Neutrophil (primary cell): ENCODE data around the gene PLA2R1.

ENCODE experiments used
- H3K27ac ChIP-seq: fragments of 200-600 bp; sonication (generic); 2 replicates; pipeline ENCODE4 v1.5.1; 2016; ENCODE audit warnings: mild to moderate bottlenecking, moderate library complexity
- H3K27me3 ChIP-seq: fragments of 200-600 bp; sonication (generic); 2 replicates; pipeline ENCODE4 v1.6.0; 2016; ENCODE audit warnings: mild to moderate bottlenecking
- H3K36me3 ChIP-seq: fragments of 200-600 bp; sonication (generic); 2 replicates; pipeline ENCODE4 v1.5.1; 2017
- H3K4me1 ChIP-seq, 2 experiments: fragments of 200-600 bp in 1 of 2; sonication (generic) in 1 of 2; 1 replicate in 1 of 2; 2 replicates in 1 of 2; pipeline versions ENCODE4 v1.5.1 to v1.6.1; 2013 to 2016; ENCODE audit warnings: low read depth in 1 of 2, low read length in 1 of 2, mild to moderate bottlenecking in 1 of 2, moderate library complexity in 1 of 2; ENCODE audit not compliant: control insufficient read depth in 1 of 2, insufficient read depth in 1 of 2
- H3K4me3 ChIP-seq, 2 experiments: fragments of 200-600 bp in 1 of 2; sonication (generic) in 1 of 2; 1 replicate in 1 of 2; 2 replicates in 1 of 2; pipeline ENCODE4 v1.5.1; 2013 to 2016; ENCODE audit warnings: low read depth in 1 of 2, low read length in 1 of 2, mild to moderate bottlenecking in 1 of 2, moderate library complexity in 1 of 2
- H3K9me3 ChIP-seq: fragments of 200-600 bp; sonication (generic); 2 replicates; pipeline ENCODE4 v1.5.1; 2016
- TF ChIP-seq, protein P1 (sequence below): fragments of 200-600 bp; sonication (generic); IDR thresholded peaks from 2 replicates; pipeline ENCODE4 v1.5.1; 2016; ENCODE audit warnings: antibody characterized with exemption

Gene PLA2R1

DNA sequence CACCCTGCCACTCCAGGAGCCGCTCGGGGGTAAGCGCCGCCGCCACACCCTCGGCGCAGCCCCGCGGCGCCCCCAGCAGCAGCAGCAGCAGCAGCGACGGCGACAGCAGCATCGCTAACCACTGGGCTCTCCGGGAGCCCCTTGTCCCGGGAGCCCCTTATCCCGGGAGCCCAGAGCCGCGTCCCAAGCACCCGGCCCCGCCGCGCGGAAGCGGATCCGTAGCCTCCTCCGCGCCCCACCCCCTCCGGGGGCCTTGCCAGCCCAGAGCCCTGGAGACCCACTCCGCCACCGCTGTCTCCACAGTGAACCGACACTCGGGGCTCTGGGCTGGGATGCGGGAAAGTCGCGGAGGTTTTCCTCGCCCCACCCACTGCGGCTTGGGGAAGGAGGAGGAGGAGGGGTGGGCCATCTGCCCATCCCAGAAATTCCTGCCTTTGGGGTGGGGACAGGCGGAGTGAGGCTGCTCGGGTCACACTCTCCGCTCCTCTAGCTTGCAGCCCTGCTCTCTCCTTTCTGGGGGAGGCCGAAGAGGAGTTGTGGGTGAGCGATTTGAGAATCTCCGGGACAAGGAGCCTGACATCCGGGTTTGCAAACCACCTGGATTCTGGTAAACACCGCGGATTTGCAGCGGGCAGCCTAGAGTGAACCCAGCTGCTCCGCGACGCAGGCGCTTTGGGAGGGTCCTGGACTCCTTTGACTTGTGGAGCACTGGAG, at the start of gene PLA2R1:
Gene PLA2R1, minus strand, starts transcription at position 324 of the 714 bp plus-strand sequence. Its CDS starts 212 bp downstream, at position 112.
- no peak within 1 kb of the TSS for H3K27ac ChIP-seq
- peaks cover 53% of the 10 kb centered on the region for H3K27me3 ChIP-seq

DNA sequence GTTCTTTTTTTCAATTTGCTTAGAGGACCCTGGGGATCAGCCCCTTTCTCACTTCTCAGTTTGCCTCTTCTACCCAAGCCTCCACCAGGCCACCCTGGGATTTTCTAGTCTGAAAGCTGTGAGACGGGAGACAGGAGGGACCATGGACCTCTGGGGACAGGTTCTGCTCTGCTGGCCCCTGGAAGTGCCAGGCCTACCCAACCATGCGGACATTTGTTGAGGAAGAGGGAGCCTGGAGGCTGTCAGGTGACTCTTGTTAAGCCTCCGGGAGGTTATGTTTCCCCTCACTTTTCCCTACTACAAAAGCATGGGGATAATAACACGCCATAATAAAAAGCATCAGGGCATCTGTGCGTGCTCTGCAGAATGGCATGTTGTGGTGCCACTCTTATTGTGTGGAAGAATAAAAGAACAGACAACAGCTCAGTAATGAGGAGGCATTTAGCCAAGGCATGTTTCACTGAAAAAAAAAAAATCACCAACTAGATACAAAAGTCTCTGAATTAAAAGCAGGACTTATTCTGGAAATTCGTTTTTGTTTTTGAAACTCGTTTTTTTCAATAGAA, 48.3 kb upstream of the PLA2R1 start:
- TF ChIP-seq, protein P1, sequence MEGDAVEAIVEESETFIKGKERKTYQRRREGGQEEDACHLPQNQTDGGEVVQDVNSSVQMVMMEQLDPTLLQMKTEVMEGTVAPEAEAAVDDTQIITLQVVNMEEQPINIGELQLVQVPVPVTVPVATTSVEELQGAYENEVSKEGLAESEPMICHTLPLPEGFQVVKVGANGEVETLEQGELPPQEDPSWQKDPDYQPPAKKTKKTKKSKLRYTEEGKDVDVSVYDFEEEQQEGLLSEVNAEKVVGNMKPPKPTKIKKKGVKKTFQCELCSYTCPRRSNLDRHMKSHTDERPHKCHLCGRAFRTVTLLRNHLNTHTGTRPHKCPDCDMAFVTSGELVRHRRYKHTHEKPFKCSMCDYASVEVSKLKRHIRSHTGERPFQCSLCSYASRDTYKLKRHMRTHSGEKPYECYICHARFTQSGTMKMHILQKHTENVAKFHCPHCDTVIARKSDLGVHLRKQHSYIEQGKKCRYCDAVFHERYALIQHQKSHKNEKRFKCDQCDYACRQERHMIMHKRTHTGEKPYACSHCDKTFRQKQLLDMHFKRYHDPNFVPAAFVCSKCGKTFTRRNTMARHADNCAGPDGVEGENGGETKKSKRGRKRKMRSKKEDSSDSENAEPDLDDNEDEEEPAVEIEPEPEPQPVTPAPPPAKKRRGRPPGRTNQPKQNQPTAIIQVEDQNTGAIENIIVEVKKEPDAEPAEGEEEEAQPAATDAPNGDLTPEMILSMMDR, result no peak
- no peaks in the 10 kb centered on the region for H3K9me3 ChIP-seq
- no peaks in the 10 kb centered on the region for H3K4me1 ChIP-seq
- no peak overlapping the region for H3K4me3 ChIP-seq
- H3K27ac ChIP-seq, result no peak overlapping the region
- no peaks in the 10 kb centered on the region for H3K27me3 ChIP-seq
- no peaks in the 10 kb centered on the region for H3K36me3 ChIP-seq

More for the DNA sequence above, at the start of gene PLA2R1:
- Histone ChIP-seq H3K4me1 (peaks cover 6 to 10% of the 10 kb centered on the region in 2 experiments), H3K4me3 (peak within 1 kb of the TSS in 1 of 2 experiments; percentile 25), H3K9me3 (no peaks in the 10 kb centered on the region), H3K36me3 (no peaks in the 10 kb centered on the region)
- TF ChIP-seq, protein P1, result no peak

GRCh38 chr2:160109939-160110673, 47.7 kb upstream of the PLA2R1 start:
- Histone ChIP-seq H3K27me3 (no peaks in the 10 kb centered on the region), H3K4me3 (no peak overlapping the region), H3K36me3 (no peaks in the 10 kb centered on the region), H3K9me3 (no peaks in the 10 kb centered on the region), H3K27ac (no peak overlapping the region), H3K4me1 (no peaks in the 10 kb centered on the region)
- TF ChIP-seq, protein P1, result peak; percentile 27

DNA sequence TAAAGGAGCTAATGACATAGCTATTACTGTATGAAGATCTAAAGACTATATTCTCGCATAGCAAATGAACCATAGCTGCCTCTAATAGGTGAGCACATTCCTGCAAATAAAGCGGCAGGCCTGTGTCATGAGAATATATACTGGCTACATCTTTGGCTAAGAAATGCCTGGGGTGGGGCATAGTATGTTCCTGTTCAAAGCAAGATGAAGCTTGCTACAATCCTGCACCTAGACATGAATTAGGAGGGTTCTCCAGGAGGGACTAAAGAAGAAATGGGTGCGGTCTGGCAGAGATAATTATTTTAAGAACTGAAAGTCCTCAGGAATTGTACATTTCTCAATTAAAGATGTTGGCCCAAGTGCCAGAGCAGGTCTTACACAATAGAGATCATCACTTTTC, 46.8 kb upstream of the PLA2R1 start:
- Histone ChIP-seq H3K4me1 (no peaks in the 10 kb centered on the region), H3K9me3 (no peaks in the 10 kb centered on the region), H3K27ac (no peak overlapping the region), H3K27me3 (no peaks in the 10 kb centered on the region), H3K4me3 (no peak overlapping the region), H3K36me3 (no peaks in the 10 kb centered on the region)
- TF ChIP-seq, protein P1, result no peak

DNA sequence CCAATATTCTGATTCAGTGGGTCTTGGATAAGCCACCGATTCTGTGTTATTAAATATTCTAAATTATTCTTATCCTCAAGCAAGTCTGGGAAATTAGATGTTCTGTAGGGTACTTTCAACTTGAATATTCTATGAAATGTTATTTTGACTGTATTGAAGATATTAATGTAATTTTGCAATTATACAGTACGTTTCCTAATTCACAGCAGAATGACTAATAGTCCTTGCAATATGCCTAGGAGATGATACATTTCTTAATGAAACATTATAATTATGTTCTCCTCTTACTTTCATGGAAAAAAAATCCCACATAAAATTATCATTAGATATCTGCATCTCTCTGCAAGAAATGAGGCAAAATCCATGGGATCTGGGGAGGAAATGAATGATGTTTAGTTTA, 46.2 kb upstream of the PLA2R1 start:
- Histone ChIP-seq H3K36me3 (no peaks in the 10 kb centered on the region), H3K27ac (no peak overlapping the region), H3K4me1 (no peaks in the 10 kb centered on the region), H3K9me3 (no peaks in the 10 kb centered on the region), H3K4me3 (no peak overlapping the region), H3K27me3 (no peaks in the 10 kb centered on the region)
- TF ChIP-seq, protein P1, result no peak
